Prostate gland (tissue), 2 donors: ENCODE data around the gene SV2B.

Source experiments
- CTCF ChIP-seq, 4 experiments: fragments of 200-600 bp in 2 of 4; fragments of 450-650 bp in 2 of 4; sonication (generic) in 2 of 4; IDR thresholded peaks; 1 replicate in 3 of 4; 2 replicates in 1 of 4; pipeline ENCODE4 v1.5.1; 2016 to 2019; ENCODE audit warnings: antibody characterized with exemption in 4 of 4, mild to moderate bottlenecking in 2 of 4, moderate library complexity in 2 of 4
- POLR2A ChIP-seq: fragments of 450-650 bp; IDR thresholded peaks from one replicate; pipeline ENCODE4 v1.6.1; 2016; ENCODE audit warnings: antibody characterized with exemption, mild to moderate bottlenecking
- POLR2AphosphoS5 ChIP-seq: sonication (generic); formaldehyde crosslinking; IDR thresholded peaks from one replicate; pipeline ENCODE4 v1.6.1; 2017; ENCODE audit warnings: antibody characterized with exemption

GRCh38 chr15:91335702-91336101, 235.6 kb downstream of the SV2B start:
- TF ChIP-seq CTCF (IDR thresholded peaks at IDR 0.05) (no peak), POLR2AphosphoS5 (no peak), POLR2A (no peak)
